Measurements from ENCODE around the gene GPC3. TPM values are rescaled to one million over a fixed set of nuclear protein-coding genes. Genes with fewer than 3 reads are reported as not detected.
"Not testable (repeated sequence)": the region's sequence is repeated elsewhere in the genome, so short reads cannot be mapped to it uniquely, and the experiment has no call there.

Gene GPC3
- total RNA-seq, 1 donor from 2014 or later, result not detected

DNA sequence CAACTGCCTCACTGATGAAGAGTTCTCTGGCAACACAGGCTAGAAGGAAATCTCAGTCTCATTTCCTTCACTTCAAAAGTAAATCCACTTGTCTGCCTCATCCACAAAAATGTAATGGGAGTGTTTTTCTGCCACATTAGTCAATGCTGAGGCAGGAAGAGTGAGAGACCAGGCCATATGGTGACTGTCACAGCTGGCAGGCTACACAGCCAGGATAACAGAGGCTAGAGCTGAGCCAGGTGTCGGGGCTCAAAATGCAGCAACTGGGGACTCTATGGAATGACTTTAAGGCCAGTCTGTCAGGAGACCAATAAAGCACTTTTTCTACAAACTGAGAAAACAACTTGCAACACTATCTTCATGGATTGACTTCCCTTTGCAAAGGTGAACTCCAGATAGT, 204.2 kb downstream of the GPC3 start:
- no peak for DNase-seq (ENCODE audit: low read depth, low spot score)

DNA sequence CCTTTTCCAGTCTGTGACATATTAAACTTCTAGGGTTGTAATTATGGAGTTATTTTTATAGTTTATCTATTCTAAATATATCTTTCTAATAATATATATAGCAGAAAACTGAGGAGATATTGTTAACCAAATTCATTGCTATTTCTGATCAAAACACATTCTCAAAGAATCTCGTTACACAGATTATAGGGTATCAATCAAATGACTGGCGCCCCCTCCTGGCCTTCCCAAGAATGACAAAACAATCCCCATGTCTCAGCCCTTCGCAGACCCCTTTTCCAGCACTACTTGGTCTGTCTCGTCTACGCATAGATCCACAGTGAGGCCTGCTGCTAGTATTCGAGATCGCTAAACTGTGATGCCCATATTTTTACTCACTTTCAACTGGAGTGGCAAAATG, 209.3 kb downstream of the GPC3 start:
- DNase-seq (ENCODE audit: low read depth, low spot score), result no peak

DNA sequence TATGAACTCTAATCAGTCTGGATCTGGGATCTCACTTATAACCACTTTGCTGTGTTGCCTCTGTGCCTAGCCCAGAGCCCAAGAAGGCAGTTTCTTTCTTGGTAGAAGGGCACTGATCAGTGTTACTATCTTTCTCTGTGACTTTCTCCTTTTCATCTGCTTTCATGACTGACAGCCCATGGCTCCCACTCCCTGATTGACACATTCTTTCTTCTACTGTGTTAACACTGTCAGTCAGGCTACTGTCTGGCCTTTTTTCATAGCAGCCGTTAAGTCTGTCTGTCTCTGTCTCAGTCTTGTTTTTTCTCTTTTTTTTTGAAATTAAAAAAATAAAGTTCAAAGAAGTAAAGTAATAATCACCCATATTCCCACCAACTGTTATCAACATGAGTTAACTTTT, 210.6 kb downstream of the GPC3 start:
- DNase-seq (ENCODE audit: low read depth, low spot score), result no peak

DNA sequence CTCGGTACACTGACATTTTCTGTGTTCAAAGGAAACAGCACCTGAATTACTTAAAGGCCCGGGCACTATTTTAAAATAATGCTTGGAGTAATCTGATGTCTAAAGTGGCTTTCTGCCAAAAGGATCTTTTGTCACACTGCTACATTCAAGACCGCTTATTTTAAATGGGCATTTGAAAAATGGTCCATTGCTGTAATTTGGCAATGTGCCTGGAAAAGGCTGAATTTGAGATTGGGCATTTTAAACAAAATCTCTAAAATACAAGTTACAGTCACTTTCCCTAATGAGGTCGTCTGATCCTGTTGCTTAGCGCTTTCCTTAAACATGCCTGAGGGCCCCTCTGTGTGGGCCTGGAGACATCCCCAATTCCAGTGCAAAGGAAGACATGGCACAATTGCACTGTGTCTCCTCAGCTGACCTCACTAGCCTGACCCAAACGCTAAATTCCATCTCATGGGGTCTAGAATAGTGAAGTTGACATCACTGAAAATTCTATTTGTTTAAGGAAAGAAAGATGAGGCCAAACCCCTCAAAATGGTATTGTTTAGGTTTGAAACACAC, 214.2 kb downstream of the GPC3 start:
- DNase-seq (ENCODE audit: low read depth, low spot score), result no peak

DNA sequence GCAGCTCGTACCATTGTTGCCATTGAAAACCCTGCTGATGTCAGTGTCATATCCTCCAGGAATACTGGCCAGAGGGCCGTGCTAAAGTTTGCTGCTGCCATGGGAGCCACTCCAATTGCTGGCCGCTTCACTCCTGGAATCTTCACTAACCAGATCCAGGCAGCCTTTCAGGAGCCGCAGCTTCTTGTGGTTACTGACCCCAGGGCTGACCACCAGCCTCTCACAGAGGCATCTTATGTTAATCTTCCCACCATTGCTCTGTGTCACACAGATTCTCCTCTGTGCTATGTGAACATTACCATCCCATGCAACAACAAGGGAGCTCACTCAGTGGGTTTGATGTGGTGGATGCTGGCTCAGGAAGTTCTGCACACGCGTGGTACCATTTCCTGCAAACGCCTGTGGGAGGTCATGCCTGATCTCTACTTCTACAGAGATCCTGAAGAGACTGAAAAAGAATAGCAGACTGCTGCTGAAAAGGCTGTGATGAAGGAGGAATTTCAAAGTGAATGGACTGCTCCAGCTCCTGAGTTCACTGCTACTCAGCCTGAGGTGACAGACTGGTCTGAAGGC, 222.3 kb downstream of the GPC3 start:
- DNase-seq (ENCODE audit: low read depth, low spot score), result not testable (repeated sequence)

DNA sequence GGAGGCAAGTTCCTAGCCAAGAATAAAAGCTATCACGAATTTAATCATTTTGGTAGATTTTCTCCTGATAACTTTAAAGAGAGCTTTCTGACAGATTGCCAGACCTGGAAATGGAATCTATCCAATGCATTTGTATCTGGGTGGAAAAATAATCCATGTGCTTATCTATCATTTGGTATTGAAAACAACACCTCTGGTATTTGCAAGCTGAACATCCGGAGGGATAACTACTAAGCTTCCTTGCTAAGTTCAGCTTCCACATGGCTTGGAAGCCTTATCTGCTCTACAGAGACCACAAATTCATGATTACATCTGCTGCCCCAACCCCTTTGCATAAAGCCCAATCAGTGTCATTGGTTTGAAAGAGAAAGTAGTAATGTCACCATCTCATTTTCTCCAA, 230.7 kb downstream of the GPC3 start:
- no peak for DNase-seq (ENCODE audit: low read depth, low spot score)

DNA sequence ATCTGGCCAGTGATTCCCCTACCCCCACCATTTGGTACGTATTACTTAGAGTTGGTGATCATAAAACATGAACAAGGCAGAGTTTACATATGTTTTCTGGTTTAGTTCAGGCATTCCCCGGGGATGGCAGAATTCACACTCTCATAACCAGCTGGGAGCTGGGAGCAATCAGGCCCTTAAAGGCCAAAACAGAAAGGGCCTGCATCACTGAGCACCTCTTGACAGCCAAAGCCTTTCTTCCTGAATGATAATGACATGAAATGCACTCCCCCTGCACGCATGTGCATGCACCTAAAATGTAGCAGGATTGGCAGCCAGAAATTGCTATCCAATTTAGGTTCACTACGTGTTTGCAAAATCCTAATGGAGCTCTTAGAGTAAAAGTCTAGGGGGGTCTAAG, 235.4 kb downstream of the GPC3 start:
- DNase-seq (ENCODE audit: low read depth, low spot score), result no peak

DNA sequence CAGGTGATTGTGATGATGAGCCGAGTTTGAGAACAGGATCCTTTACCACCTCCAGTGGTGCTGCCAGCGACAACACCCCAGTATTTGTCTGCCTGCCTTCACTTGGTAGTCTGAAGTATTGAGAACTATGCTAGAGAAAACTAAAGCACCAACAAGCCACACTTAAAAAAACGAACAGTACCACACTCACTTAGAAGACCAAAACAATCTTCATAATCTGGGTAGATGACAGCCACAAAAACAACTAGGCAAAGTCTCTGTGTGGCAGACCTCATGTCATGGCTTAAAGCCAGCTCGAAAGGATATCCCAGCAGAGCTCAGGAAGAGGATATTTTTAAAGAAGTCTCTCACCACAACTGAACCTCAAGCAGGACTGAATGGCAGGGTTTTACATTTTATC, 236.0 kb downstream of the GPC3 start:
- no peak for DNase-seq (ENCODE audit: low read depth, low spot score)

DNA sequence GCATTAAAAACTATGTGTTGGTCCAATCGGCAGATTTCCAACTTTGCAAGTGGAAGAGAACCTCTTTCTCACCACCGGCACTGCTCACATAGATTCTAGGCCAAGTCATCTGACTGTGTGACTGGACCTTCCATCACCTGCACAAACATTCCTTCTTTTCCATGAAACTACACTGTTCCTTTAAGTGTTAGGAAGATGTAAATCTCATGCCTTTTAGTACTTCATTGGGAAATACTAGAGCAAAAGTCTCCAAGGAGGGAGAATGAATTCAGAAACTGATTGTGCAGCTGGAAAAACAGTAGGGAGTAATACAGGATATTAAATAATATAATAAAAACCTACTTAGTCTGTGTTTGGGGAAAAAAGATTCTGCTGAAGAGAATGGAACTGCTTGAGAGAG, 238.2 kb downstream of the GPC3 start:
- DNase-seq (ENCODE audit: low read depth, low spot score), result no peak

DNA sequence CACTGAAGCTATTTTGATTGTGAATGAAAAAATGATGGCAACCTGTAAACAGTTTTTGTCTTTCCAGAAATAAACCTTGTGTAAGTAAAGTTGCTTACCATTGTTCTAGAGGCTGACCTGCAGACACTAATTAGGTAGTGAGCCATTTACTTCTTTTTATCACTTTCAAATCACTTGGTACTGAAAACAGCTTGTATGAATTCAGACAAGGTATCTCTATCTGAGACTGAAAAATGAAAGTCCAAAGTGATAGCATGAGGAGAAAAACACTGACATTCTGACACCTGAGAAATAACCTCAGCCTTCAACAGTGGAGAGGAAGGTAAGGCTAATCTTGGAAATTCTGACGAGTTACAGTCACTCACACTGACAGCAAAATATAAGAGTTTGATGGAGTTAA, 238.8 kb downstream of the GPC3 start:
- no peak for DNase-seq (ENCODE audit: low read depth, low spot score)

DNA sequence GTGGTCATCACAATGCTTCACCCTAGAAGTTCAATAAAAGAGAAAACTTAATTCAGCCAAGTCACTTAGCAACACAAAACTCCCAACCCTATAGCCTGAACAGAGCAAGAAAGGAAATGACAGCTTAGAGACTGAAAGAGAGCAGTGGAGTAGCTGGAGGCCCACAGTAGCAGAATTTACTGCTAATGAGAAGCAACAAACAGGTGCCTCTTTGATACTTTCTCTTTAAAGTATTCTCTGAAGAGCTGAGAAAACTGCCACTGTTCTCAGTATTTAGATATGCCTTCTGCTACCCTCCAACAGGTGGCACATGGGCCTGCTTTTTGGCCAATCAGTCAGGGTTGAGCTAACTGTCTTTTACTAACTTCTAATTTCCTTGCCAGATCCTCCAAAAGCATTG, 240.0 kb downstream of the GPC3 start:
- DNase-seq (ENCODE audit: low read depth, low spot score), result no peak

DNA sequence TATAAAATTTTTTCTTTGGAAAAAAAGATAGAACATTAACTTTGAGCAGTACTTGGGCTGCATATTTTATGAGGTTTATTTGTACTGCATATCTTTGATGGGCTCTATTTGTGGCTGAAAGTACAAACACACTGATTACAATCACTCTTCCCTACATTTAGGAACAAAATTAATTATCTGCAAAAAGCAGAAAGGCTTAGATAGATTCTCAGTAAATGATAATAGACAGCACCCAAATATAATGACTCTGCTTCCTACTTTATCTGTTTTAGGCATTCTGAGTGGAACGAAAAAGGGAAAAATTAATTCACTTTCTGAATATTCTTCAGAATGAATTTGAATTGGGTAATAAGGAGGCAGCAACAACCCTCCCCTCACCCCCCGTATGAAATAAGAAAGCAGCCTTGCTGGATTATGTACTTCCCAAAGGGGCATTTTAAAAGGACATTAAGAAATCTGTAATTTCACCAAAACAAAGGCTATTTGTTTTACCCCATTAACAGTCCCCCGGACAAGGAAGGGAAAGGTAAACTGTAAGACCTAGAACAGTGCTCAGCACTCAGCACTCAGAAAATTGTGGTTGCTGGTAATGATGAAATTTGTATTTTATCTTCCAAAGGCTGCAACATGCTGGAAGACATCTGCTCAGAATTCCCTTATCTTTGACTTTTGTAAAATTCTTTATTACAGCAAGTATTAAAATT, 242.6 kb downstream of the GPC3 start:
- DNase-seq (ENCODE audit: low read depth, low spot score), result no peak

DNA sequence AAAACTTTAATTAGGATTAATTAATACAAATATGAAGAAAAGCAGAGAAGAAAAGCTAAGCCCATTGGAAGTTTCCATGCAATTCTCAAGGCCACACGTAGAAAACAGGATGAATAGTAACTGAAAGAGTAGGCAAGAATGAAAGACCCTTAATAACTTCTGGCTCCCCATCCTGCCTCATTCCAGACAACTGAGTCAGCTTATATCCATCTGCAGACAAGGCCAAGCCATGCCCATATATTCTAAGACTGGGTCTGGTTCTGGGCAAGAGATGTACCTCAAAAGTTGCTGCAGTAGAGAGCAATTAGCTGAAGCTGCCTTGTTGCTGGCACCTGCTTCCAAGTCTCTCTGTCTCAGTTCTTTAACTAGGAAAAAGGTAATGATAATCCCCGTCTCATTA, 244.1 kb downstream of the GPC3 start:
- DNase-seq (ENCODE audit: low read depth, low spot score), result no peak

DNA sequence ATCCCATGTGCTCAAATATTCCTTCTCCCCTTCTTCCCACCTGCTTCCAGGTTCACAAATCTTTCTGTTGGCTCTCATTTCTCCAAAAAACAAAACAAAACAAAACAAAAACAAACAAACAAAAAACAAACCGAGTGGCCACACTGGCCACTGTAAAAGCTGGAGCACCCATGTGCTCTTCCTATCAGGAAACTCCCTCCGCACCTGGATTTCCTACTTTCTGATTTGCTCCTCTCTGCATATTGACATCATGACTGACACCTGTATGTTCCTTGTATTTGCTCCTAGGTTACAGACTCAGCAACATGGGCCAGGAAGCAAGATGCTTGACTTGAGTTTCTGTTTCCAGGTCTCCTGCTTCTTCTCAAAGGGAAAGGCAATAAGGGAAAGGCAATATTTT, 258.8 kb downstream of the GPC3 start:
- DNase-seq (ENCODE audit: low read depth, low spot score), result no peak

DNA sequence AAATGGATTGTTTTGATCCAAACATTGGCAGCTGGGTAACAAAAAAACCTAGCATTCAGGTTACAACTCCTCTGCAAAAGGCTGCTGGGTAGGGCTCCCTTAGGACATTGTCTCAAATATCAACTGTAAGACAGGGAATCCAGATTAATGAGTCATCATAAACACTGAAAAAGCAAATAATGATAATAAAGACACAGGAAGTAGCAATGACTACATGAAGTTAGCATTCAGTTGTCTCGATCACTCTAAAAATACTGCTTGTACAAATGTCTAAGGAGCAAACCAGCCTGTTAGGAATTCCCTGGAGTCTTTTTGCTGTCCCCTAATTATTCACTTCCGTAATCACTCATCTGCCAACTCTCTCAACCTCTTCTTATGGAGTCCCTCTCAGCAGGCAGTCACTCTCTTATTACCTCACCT, 259.2 kb downstream of the GPC3 start:
- no peak for DNase-seq (ENCODE audit: low read depth, low spot score)

DNA sequence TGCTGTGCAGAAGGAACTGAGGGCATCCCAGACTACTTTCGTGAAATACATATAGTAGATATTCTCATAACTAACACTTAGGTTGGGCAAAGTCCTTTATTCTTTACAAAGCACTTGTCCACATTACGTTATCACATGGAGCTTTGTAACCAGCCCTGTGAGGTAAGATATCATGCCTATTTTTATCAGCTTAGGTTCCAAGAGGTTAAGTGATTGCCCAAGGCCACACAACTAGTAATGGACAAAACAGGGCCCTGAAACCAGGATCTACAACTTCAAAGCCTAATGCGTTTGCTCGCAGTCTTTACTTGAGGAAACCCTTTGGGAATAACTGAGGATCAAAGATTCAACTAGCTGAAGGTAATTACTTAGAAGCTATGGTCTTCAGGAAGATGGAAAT, 261.5 kb downstream of the GPC3 start:
- DNase-seq (ENCODE audit: low read depth, low spot score), result no peak

DNA sequence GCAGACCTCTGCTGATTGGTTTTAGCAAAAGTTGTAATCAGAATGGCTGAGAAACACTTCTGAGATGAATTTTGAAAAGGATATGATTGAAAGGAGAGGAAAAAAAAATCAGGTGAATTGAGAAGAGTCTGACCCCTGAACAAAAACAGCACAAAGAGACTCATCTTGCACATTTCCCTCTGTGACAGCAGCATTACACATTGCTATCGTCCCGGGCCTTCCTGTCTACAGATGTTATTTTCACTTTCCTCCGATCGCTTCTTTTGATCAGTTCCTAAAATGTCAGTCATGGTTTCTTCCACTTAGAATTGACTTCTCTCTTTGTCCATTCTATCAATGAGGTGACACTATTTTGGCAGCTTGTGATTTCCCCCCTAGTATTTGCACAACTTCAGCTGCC, 262.6 kb downstream of the GPC3 start:
- no peak for DNase-seq (ENCODE audit: low read depth, low spot score)

DNA sequence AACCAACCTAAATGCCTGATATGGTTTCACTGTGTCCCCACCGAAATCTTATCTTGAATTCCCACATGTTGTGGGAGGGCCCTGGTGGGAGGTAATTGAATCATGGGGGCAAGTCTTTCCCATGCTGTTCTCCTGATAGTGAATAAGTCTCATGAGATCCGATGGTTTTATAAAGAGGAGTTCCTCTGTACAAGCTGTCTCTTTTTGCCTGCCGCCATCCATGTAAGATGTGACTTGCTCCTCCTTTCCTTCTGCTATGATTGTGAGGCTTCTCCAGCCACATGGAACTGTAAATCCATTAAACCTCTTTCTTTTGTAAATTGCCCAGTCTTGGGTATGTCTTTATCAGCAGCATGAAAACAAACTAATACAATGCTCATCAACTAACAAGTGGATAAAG, 265.1 kb downstream of the GPC3 start:
- not testable (repeated sequence) for DNase-seq (ENCODE audit: low read depth, low spot score)

DNA sequence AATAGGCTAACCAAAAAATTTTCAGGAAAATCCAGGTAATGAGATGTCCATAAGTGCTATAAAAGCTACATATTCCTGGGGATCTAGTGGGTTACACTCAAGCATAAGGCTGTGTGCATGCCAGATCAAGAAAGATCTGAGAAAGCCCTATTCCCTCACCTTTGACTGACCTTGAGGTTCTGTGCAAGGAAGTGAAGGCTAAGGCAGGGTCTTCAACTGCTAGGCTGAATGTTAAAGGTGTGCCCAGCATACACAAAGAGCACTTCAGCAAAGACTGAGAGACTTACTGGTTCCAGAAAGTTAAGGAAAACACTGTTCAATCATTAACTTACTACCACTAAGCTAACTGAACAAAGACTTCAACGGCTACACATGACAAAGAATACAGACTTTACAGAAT, 269.7 kb downstream of the GPC3 start:
- DNase-seq (ENCODE audit: low read depth, low spot score), result no peak

DNA sequence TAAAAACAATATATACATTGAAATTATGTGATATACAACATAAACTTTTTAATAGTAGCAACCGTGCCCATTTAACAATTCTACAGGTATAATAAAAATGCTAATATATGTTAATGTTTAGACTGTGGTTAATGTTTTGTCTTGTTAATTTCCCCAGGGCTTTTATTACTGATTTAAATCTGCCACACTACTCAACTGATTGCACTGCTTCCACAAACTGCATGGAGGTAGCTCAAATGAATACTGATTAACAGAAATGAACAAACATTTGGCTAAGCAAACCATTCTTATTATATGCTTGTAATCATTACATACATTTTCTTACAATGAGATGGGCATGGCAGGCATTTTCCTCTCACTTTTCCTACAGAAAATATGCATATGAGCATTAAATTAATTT, 275.9 kb downstream of the GPC3 start:
- DNase-seq (ENCODE audit: low read depth, low spot score), result no peak

DNA sequence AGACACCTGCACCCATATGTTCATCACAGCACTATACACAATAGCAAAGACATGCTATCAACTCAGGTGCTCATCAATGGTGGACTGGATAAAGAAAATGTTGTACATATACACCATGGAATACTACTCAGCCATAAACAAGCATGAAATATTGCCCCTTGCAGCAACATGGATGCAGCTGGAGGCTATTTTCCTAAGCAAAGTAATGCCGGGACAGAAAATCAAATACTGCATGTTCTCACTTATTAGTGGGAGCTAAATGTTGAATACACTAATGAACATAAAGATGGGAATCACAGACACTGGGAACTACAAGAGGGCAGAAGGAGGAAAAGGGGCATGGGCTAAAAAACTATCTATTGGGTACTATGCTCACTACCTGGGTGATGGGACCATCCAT, 278.5 kb downstream of the GPC3 start:
- DNase-seq (ENCODE audit: low read depth, low spot score), result no peak

DNA sequence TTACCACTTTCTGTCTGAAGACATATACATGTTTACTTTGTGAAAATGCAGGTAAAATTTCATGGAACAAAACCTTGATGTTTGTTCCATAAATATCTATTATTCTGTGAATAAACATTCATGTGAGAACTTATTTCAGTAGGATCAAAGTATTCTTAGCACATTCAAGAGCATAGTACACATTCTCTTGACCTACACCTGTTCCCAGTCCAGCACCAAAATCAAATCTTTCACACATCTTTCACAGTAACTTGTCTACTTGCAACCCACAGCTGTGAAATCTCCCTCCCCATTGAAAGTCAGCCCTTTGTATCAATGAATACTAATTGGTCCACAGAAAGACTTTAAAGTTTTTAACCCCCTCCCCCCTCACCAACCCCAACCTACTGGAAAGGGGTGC, 283.2 kb downstream of the GPC3 start:
- no peak for DNase-seq (ENCODE audit: low read depth, low spot score)

DNA sequence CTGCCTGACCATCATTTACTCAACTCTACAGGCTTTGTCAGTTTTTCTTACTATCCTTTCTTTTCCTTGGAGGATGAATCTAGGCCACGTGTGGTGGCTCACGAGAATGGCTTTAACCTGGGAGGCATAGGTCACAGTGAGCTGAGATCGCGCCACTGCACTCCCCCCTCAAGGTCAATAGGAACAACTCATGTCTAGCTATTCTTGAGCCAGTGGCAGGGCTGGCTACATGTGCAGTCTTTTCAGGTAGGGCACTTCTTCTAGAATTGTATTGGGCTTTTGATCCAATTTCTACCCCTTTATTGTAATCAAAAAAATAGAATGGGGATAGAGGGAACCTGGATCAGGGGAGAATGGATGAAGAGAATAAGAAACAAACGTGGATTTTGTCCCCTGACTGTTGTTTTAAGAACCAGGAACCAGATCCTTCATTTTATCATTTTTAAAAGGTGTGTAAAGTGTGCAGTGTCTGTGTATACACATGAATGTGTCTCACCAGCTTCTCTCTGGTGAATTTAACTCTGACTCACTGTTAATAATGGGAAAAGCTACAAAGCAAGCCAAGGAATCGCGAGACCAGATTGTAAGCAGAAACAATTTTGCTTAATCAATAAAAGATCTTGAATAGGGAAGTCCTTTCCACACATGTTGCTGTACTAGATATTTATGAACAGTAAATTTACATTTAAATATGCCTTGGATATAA, 286.2 kb downstream of the GPC3 start:
- DNase-seq (ENCODE audit: low read depth, low spot score), result no peak
